SU-DHL-6 (cell line): ENCODE data around the gene TRIM63.

ENCODE experiments used
- H2AFZ ChIP-seq: fragments of 200-600 bp; sonication (generic); 2 replicates; pipeline ENCODE4 v1.6.1; 2014; ENCODE audit warnings: low read depth, mild to moderate bottlenecking, moderate library complexity, mixed read lengths, antibody characterized with exemption, low read length; ENCODE audit not compliant: severe bottlenecking
- H3F3A ChIP-seq: fragments of 200-600 bp; shearing (Covaris generic); 2 replicates; pipeline ENCODE4 v1.6.0; 2016; ENCODE audit warnings: antibody characterized with exemption, mild to moderate bottlenecking; ENCODE audit not compliant: insufficient read depth
- H3K27ac ChIP-seq: fragments of 200-600 bp; sonication (generic); 2 replicates; pipeline ENCODE4 v1.5.1; 2016; ENCODE audit warnings: low read depth, mild to moderate bottlenecking, low read length, moderate library complexity, mixed read lengths
- H3K27me3 ChIP-seq: fragments of 200-600 bp; sonication (generic), shearing (Covaris generic); 2 replicates; pipeline ENCODE4 v1.6.0; 2014; ENCODE audit warnings: mild to moderate bottlenecking, low read length
- H3K36me3 ChIP-seq: fragments of 200-600 bp; sonication (generic); 2 replicates; pipeline ENCODE4 v1.6.1; 2014; ENCODE audit warnings: mild to moderate bottlenecking, low read length, mixed read lengths
- H3K4me2 ChIP-seq: fragments of 300-600, 200-600 bp; shearing (Covaris generic), sonication (generic); 2 replicates; pipeline ENCODE4 v1.6.0; 2014; ENCODE audit warnings: low read length, low read depth, mild to moderate bottlenecking; ENCODE audit not compliant: poor library complexity, severe bottlenecking
- H3K4me3 ChIP-seq: fragments of 200-600 bp; sonication (generic); 2 replicates; pipeline ENCODE4 v1.5.1; 2014; ENCODE audit warnings: antibody characterized with exemption, low read length, mild to moderate bottlenecking, mixed read lengths; ENCODE audit not compliant: insufficient read depth, poor library complexity, severe bottlenecking
- H3K79me2 ChIP-seq: fragments of 200-600 bp; sonication (generic); 2 replicates; pipeline ENCODE4 v1.6.1; 2014; ENCODE audit warnings: mild to moderate bottlenecking, low read length, moderate library complexity; ENCODE audit not compliant: insufficient read depth
- H3K9ac ChIP-seq: fragments of 200-600 bp; sonication (generic); 2 replicates; pipeline ENCODE4 v1.7.0; 2014; ENCODE audit warnings: mild to moderate bottlenecking, low read length
- H3K9me2 ChIP-seq: fragments of 200-600 bp; sonication (generic); replicated peaks from 2 replicates; pipeline ENCODE4 v1.6.1; 2014; ENCODE audit warnings: low read length; ENCODE audit not compliant: insufficient read depth
- H3K9me3 ChIP-seq: fragments of 200-600 bp; sonication (generic); 2 replicates; pipeline ENCODE4 v1.6.1; 2014; ENCODE audit warnings: low read length, mixed read lengths; ENCODE audit not compliant: insufficient read depth
- H4K20me1 ChIP-seq: fragments of 200-600 bp; sonication (generic); 2 replicates; pipeline ENCODE4 v1.6.1; 2014; ENCODE audit warnings: low read depth, mild to moderate bottlenecking, antibody characterized with exemption, low read length, moderate library complexity, mixed read lengths
- EZH2phosphoT487 ChIP-seq: fragments of 200-600 bp; sonication (generic), shearing (Covaris generic); conservative IDR thresholded peaks from 2 replicates; pipeline ENCODE4 v1.6.1; 2018; ENCODE audit warnings: mild to moderate bottlenecking, antibody characterized with exemption, low read length, moderate library complexity, mixed read lengths
- TF ChIP-seq, protein P1 (sequence below): fragments of 200-600 bp; sonication (generic); IDR thresholded peaks from one replicate; pipeline ENCODE4 v1.5.1; 2017; ENCODE audit warnings: antibody characterized with exemption, mild to moderate bottlenecking, low read length, moderate library complexity; ENCODE audit not compliant: insufficient read depth, poor library complexity, severe bottlenecking

The TRIM63 gene

DNA sequence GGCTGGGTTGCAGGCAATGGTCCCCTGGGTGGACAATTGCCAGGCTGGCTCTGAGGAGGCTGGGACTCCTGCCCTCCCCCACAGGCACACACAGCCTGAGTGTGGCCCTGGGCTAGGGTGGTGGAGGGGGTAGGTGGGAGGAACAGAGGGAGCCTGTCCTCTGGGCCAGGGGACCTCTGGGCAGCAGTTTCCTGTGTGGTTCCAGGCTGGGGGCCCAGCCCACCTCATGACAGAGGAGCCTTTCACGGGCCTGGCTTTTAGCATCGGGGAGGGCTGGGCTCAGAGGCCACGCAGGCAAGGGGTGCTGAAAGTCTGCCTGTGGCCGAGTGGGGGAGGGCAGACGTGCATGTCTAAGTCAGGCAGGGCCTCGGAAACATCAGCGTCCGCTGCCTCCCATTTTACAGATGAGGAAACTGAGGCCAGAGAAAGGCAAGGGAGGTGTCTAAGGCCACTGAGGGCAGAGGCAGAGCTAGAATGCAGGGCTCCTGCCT, 38.9 kb downstream of the TRIM63 start:
- Histone ChIP-seq H3K79me2 (no peaks in the 10 kb centered on the region), H3K36me3 (no peaks in the 10 kb centered on the region), H3F3A (no peaks in the 10 kb centered on the region), H3K4me3 (no peak overlapping the region), H2AFZ (no peak overlapping the region), H4K20me1 (no peaks in the 10 kb centered on the region), H3K9me3 (no peaks in the 10 kb centered on the region), H3K9me2 (no peaks in the 10 kb centered on the region), H3K4me2 (no peak overlapping the region), H3K27me3 (no peaks in the 10 kb centered on the region), H3K27ac (no peak overlapping the region), H3K9ac (no peak overlapping the region)
- no peak for TF ChIP-seq EZH2phosphoT487
- TF ChIP-seq, protein P1, sequence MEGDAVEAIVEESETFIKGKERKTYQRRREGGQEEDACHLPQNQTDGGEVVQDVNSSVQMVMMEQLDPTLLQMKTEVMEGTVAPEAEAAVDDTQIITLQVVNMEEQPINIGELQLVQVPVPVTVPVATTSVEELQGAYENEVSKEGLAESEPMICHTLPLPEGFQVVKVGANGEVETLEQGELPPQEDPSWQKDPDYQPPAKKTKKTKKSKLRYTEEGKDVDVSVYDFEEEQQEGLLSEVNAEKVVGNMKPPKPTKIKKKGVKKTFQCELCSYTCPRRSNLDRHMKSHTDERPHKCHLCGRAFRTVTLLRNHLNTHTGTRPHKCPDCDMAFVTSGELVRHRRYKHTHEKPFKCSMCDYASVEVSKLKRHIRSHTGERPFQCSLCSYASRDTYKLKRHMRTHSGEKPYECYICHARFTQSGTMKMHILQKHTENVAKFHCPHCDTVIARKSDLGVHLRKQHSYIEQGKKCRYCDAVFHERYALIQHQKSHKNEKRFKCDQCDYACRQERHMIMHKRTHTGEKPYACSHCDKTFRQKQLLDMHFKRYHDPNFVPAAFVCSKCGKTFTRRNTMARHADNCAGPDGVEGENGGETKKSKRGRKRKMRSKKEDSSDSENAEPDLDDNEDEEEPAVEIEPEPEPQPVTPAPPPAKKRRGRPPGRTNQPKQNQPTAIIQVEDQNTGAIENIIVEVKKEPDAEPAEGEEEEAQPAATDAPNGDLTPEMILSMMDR: no peak

DNA sequence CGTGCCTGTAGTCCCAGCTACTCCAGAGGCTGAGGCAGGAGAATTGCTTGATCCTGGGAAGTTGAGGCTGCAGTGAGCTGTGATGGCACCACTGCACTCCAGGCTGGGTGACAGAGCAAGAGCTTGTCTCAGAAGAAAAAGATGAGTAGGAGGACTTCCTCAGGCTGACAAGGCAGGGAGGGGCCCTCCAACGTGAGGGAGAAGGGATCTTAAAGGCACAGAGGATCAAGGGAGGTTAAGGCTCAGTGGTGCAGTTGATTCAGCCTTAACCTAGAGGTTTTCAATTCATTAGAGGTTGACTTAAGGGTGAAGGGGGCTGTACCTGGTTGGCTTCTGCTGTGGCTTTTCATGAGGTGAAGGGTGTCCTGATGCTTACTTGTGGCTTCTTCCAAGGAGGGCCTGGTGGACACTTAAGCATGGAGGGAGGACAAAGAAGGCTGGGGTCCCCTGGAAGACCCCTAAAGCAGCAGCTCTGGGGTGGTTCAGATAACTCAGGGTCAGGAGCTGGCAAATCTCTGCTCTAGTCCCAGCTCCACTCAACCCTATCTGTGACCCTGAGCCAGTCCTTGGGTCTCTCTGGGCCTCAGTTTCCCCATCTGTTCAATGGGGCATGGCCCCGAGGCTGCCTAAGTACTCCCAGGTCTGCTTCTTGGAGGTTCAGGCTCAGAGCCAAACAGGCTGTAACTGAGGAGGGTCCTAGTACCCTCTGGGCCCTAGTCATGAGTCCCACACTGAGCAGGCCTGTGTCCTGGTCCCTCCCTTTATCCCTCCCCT, 39.5 kb downstream of the TRIM63 start:
- Histone ChIP-seq H3K27me3 (no peaks in the 10 kb centered on the region), H3K9me3 (no peaks in the 10 kb centered on the region), H3K79me2 (no peaks in the 10 kb centered on the region), H3K9ac (no peak overlapping the region), H3K4me2 (no peak overlapping the region), H2AFZ (no peak overlapping the region), H3F3A (no peaks in the 10 kb centered on the region), H3K36me3 (no peaks in the 10 kb centered on the region), H3K27ac (no peak overlapping the region), H3K4me3 (no peak overlapping the region), H3K9me2 (no peaks in the 10 kb centered on the region), H4K20me1 (no peaks in the 10 kb centered on the region)
- TF ChIP-seq, protein P1: no peak
- TF ChIP-seq EZH2phosphoT487: no peak

DNA sequence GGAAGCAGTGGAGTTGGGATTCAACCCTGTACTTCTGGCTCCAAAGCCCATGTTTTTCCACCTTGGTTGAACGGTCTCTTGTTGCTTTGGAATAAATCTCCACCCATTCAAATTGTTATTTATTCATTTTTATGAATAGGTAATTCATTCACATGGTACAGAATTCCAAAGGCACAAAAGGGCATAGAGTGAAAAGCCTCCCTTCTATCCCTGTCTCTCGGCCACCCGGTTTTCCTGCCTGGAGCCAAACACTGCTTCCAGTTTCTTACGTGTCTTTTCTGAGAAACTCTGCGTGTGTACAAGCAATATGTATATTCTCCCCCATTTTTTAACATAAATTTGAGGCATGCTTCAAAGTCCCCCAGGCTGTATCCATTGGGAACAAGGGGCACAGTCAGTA, 41.9 kb downstream of the TRIM63 start:
- no peaks in the 10 kb centered on the region for H3K79me2 ChIP-seq
- TF ChIP-seq, protein P1: no peak
- TF ChIP-seq EZH2phosphoT487: no peak
- no peaks in the 10 kb centered on the region for H4K20me1 ChIP-seq
- H3K36me3 ChIP-seq: no peaks in the 10 kb centered on the region
- H2AFZ ChIP-seq: no peak overlapping the region
- no peak overlapping the region for H3K9ac ChIP-seq
- no peak overlapping the region for H3K27ac ChIP-seq
- no peaks in the 10 kb centered on the region for H3K9me3 ChIP-seq
- H3K4me3 ChIP-seq: no peak overlapping the region
- H3K9me2 ChIP-seq: no peaks in the 10 kb centered on the region
- no peaks in the 10 kb centered on the region for H3K27me3 ChIP-seq
- H3K4me2 ChIP-seq: no peak overlapping the region
- no peaks in the 10 kb centered on the region for H3F3A ChIP-seq
